Subcutaneous abdominal adipose tissue (tissue), 5 donors: ENCODE results near the gene MYRF.

Experiments used
- H3K27ac ChIP-seq: one replicate; pipeline ENCODE4 v1.7.0; 2013; ENCODE audit warnings: low read depth, mild to moderate bottlenecking, inconsistent platforms, low read length, moderate library complexity
- H3K27me3 ChIP-seq, 5 donors: one replicate each; pipeline ENCODE4 v1.7.0; 2013; ENCODE audit warnings: low read length in 5 of 5, inconsistent platforms in 1 of 5; ENCODE audit not compliant: control insufficient read depth in 5 of 5, insufficient read depth in 4 of 5
- H3K36me3 ChIP-seq, 5 donors: one replicate each; pipeline ENCODE4 v1.7.0; 2013; ENCODE audit warnings: low read length in 5 of 5; ENCODE audit not compliant: control insufficient read depth in 5 of 5, insufficient read depth in 5 of 5
- H3K4me1 ChIP-seq, 5 donors: one replicate each; pipeline ENCODE4 v1.7.0; 2013; ENCODE audit warnings: low read length in 5 of 5, mild to moderate bottlenecking in 3 of 5, moderate library complexity in 1 of 5; ENCODE audit not compliant: control insufficient read depth in 5 of 5, insufficient read depth in 5 of 5
- H3K4me3 ChIP-seq, 5 donors: one replicate each; pipeline ENCODE4 v1.7.0; 2013; ENCODE audit warnings: low read length in 5 of 5, low read depth in 1 of 5
- H3K9ac ChIP-seq, 5 donors: one replicate each; pipeline ENCODE4 v1.7.0; 2013; ENCODE audit warnings: low read length in 5 of 5, mild to moderate bottlenecking in 4 of 5, moderate library complexity in 3 of 5
- H3K9me3 ChIP-seq, 5 donors: one replicate each; pipeline ENCODE4 v1.7.0; 2013; ENCODE audit warnings: low read length in 5 of 5; ENCODE audit not compliant: control insufficient read depth in 5 of 5
- donor health status: healthy.
- donor health status: healthy.
- donor health status: healthy.
- donor health status: healthy.
- donor health status: healthy.

Gene MYRF

GRCh38 chr11:61814958-61815789 is 62.7 kb downstream of the MYRF start:
- Histone ChIP-seq H3K27ac (peak overlapping the region; percentile 92), H3K27me3 (no peaks in the 10 kb centered on the region), H3K4me3 (peak overlapping the region; percentile 82 to 90 (median 89)), H3K9me3 (no peaks in the 10 kb centered on the region), H3K36me3 (peaks cover 0 to 24% (median 20%) of the 10 kb centered on the region in 5 donors), H3K9ac (peak overlapping the region in 4 of 5 donors; percentile 70 to 93 (median 85)), H3K4me1 (peaks cover 0 to 36% (median 28%) of the 10 kb centered on the region in 5 donors)

- peaks cover 0 to 15% (median 11%) of the 10 kb centered on the region in 5 donors for H3K36me3 ChIP-seq
- no peaks in the 10 kb centered on the region for H3K9me3 ChIP-seq
- H3K4me3 ChIP-seq = peak overlapping the region; percentile 74 to 90 (median 87)
- peak overlapping the region; percentile 92 for H3K27ac ChIP-seq
- H3K4me1 ChIP-seq = peaks cover 0 to 36% (median 28%) of the 10 kb centered on the region in 5 donors
- H3K9ac ChIP-seq = peak overlapping the region in 4 of 5 donors; percentile 70 to 93 (median 85)
- no peaks in the 10 kb centered on the region for H3K27me3 ChIP-seq
These were observed 63.6 kb downstream of the MYRF start for GRCh38 chr11:61815790-61816735.

GRCh38 chr11:61816736-61817455 is 64.5 kb downstream of the MYRF start, which contains the start of gene FADS1:
TSS of gene FADS1 (minus strand) at chr11:61817003. CDS start at chr11:61816929, 74 bp downstream.
- Histone ChIP-seq H3K4me3 (peak within 1 kb of the TSS; percentile 74 to 90 (median 87)), H3K9me3 (no peaks in the 10 kb centered on the region), H3K27me3 (no peaks in the 10 kb centered on the region), H3K36me3 (peaks cover 0 to 10% (median 10%) of the 10 kb centered on the region in 5 donors), H3K4me1 (peaks cover 0 to 36% (median 28%) of the 10 kb centered on the region in 5 donors), H3K27ac (peak within 1 kb of the TSS; percentile 92), H3K9ac (peak within 1 kb of the TSS in 4 of 5 donors; percentile 70 to 93 (median 85))

GRCh38 chr11:61817471-61818202 is 65.2 kb downstream of the MYRF start:
- H3K36me3 ChIP-seq = peaks cover 0 to 4% (median 2%) of the 10 kb centered on the region in 5 donors
- peaks cover 0 to 36% (median 28%) of the 10 kb centered on the region in 5 donors for H3K4me1 ChIP-seq
- peak overlapping the region in 4 of 5 donors; percentile 51 to 90 (median 71) for H3K4me3 ChIP-seq
- H3K27ac ChIP-seq = peak overlapping the region; percentile 41
- H3K9me3 ChIP-seq = no peaks in the 10 kb centered on the region
- peak overlapping the region in 1 of 5 donors; percentile 68 for H3K9ac ChIP-seq
- no peaks in the 10 kb centered on the region for H3K27me3 ChIP-seq

- no peak overlapping the region for H3K4me3 ChIP-seq
- H3K27ac ChIP-seq = no peak overlapping the region
- no peak overlapping the region for H3K9ac ChIP-seq
- H3K9me3 ChIP-seq = no peaks in the 10 kb centered on the region
- peaks cover 0 to 27% (median 22%) of the 10 kb centered on the region in 5 donors for H3K4me1 ChIP-seq
- no peaks in the 10 kb centered on the region for H3K36me3 ChIP-seq
- H3K27me3 ChIP-seq = no peaks in the 10 kb centered on the region
These were observed 67.7 kb downstream of the MYRF start for GRCh38 chr11:61820174-61820573.

GRCh38 chr11:61826930-61827570 is 74.6 kb downstream of the MYRF start:
- Histone ChIP-seq H3K27me3 (peaks cover 0 to 4% (median 0%) of the 10 kb centered on the region in 5 donors), H3K36me3 (no peaks in the 10 kb centered on the region), H3K27ac (peak overlapping the region; percentile 55), H3K9me3 (no peaks in the 10 kb centered on the region), H3K9ac (peak overlapping the region in 2 of 5 donors; percentile 35 to 54), H3K4me3 (peak overlapping the region; percentile 60 to 77 (median 68)), H3K4me1 (peaks cover 12 to 52% (median 40%) of the 10 kb centered on the region in 5 donors)

- peak within 1 kb of the TSS; percentile 60 to 77 (median 68) for H3K4me3 ChIP-seq
- peak within 1 kb of the TSS; percentile 36 to 81 (median 62) for H3K9ac ChIP-seq
- H3K9me3 ChIP-seq = no peaks in the 10 kb centered on the region
- H3K4me1 ChIP-seq = peaks cover 12 to 52% (median 40%) of the 10 kb centered on the region in 5 donors
- peaks cover 0 to 4% (median 0%) of the 10 kb centered on the region in 5 donors for H3K27me3 ChIP-seq
- H3K36me3 ChIP-seq = no peaks in the 10 kb centered on the region
- H3K27ac ChIP-seq = peak within 1 kb of the TSS; percentile 55
These were observed 75.3 kb downstream of the MYRF start, which contains the start of gene FADS2 for GRCh38 chr11:61827571-61828378. TSS of gene FADS2 (plus strand) at chr11:61828300. CDS start at chr11:61828391, 91 bp downstream.

GRCh38 chr11:61828379-61828628 is 75.9 kb downstream of the MYRF start:
- Histone ChIP-seq H3K9me3 (no peaks in the 10 kb centered on the region), H3K4me1 (peaks cover 12 to 52% (median 40%) of the 10 kb centered on the region in 5 donors), H3K36me3 (no peaks in the 10 kb centered on the region), H3K9ac (peak overlapping the region in 4 of 5 donors; percentile 36 to 62 (median 58)), H3K27ac (peak overlapping the region; percentile 55), H3K27me3 (peaks cover 0 to 4% (median 0%) of the 10 kb centered on the region in 5 donors), H3K4me3 (peak overlapping the region; percentile 38 to 77 (median 68))
